ENCODE results near the gene PYGO2.

PYGO2 gene

DNA sequence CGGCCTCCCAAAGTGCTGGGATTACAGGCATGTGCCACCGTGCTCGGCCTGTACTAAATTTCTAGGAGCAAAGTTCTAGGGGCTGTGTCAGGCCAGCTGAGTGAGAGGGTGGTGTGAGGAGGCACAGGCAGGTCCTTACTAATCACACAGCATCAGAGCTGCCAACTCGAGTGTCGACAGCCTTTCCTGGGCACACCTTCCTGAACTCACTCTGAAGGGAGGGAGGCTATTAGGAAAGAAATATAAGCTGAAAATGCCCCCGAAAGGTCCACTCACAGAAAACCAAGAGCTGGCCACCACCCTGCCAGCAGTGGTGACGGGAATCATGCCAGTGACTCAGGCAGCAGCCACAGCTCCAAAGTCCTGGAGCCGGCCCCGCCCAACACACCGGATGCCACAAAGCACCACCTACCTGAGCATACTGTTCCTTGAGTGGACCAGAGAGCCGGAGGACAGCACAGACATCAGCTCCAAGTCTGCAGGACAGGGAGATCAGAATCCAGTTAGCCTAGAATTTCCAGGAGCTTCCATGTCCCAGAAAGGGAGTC, 29.6 kb downstream of the PYGO2 start:
- Histone ChIP-seq H2AFZ (no peak overlapping the region), H3K9me3 (ENCODE audit: control insufficient read depth, low read length) (no peaks in the 10 kb centered on the region), H3K36me3 (ENCODE audit: control insufficient read depth, insufficient read depth, low read length) (no peaks in the 10 kb centered on the region), H3K4me1 (peaks cover 4% of the 10 kb centered on the region), H3K9ac (no peak overlapping the region), H3K4me3 (ENCODE audit: low read depth, low read length) (no peak overlapping the region), H3K27me3 (ENCODE audit: control insufficient read depth, insufficient read depth, low read length) (no peaks in the 10 kb centered on the region), H3K27ac (no peak overlapping the region), H3K79me2 (no peaks in the 10 kb centered on the region), H3K4me2 (ENCODE audit: low read length) (no peak overlapping the region)
- TF ChIP-seq, protein P1, sequence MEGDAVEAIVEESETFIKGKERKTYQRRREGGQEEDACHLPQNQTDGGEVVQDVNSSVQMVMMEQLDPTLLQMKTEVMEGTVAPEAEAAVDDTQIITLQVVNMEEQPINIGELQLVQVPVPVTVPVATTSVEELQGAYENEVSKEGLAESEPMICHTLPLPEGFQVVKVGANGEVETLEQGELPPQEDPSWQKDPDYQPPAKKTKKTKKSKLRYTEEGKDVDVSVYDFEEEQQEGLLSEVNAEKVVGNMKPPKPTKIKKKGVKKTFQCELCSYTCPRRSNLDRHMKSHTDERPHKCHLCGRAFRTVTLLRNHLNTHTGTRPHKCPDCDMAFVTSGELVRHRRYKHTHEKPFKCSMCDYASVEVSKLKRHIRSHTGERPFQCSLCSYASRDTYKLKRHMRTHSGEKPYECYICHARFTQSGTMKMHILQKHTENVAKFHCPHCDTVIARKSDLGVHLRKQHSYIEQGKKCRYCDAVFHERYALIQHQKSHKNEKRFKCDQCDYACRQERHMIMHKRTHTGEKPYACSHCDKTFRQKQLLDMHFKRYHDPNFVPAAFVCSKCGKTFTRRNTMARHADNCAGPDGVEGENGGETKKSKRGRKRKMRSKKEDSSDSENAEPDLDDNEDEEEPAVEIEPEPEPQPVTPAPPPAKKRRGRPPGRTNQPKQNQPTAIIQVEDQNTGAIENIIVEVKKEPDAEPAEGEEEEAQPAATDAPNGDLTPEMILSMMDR (IDR thresholded peaks at IDR 0.05), result no peak

DNA sequence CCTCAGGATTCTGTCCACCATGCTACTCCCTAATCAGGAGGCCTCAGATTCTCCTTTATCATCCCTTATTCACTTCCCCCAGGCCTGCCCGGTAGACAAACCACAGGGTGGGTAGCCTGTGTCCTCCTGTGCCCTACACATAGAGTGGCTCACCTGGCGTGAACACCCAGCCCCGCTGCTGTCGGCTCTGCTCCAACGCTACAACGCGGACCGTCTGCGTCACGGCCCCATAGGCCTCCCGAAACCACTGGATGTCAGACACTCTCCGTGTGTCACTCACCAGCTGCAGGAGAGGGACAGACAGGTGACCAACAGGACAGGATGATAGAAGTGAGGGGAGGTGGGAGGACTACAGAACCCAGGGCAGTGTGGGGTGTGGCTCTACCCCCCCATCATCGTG, 35.4 kb downstream of the PYGO2 start:
- TF ChIP-seq, protein P1 (IDR thresholded peaks at IDR 0.05), result no peak
- Histone ChIP-seq H3K79me2 (no peaks in the 10 kb centered on the region), H3K4me2 (ENCODE audit: low read length) (no peak overlapping the region), H3K27me3 (ENCODE audit: control insufficient read depth, insufficient read depth, low read length) (no peaks in the 10 kb centered on the region), H3K4me1 (no peaks in the 10 kb centered on the region), H3K36me3 (ENCODE audit: control insufficient read depth, insufficient read depth, low read length) (no peaks in the 10 kb centered on the region), H3K27ac (no peak overlapping the region), H2AFZ (no peak overlapping the region), H3K9ac (no peak overlapping the region), H3K4me3 (ENCODE audit: low read depth, low read length) (no peak overlapping the region), H3K9me3 (ENCODE audit: control insufficient read depth, low read length) (no peaks in the 10 kb centered on the region)

DNA sequence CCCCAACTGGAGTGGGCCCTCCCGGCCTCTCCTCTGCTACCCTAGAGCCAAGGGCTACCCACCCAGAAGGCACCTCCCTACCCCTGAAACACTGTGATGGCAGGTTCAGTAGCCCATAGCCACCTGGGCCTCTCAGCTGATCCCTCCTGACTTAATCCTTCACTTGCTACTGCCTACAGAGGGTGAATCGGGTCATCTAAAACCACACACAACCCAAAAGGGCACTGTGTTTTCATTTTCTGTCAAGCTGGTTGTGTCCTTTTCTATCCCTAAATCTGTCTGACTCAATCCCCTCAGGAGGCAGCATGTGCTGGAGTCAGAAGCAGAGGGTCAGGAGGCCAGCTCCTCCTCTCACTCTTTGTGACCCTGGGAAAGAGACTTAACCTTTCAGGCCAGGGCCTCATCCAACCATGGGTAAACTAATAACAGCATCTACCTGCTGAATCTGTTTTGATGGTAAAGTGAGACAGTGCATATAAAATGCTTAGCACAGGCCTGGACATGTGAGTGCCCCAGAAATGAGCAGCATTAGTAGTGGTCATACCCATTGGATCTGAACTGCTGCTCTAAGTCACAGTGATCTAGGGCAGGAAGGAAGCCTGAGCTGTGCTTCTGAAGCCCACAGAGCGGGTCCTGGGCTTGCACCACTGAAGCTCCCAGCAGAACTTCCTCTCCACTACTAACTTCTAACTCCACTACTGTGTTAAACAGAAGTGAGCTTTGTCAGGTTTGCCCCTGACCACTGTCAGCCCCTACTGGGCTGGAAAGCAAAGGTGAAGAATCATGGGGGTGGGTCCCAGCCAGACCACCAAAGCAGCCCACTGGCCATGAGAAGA, 36.0 kb downstream of the PYGO2 start:
- Histone ChIP-seq H3K9ac (no peak overlapping the region), H3K4me1 (no peaks in the 10 kb centered on the region), H2AFZ (no peak overlapping the region), H3K4me3 (ENCODE audit: low read depth, low read length) (no peak overlapping the region), H3K27ac (no peak overlapping the region), H3K9me3 (ENCODE audit: control insufficient read depth, low read length) (no peaks in the 10 kb centered on the region), H3K36me3 (ENCODE audit: control insufficient read depth, insufficient read depth, low read length) (no peaks in the 10 kb centered on the region), H3K27me3 (ENCODE audit: control insufficient read depth, insufficient read depth, low read length) (no peaks in the 10 kb centered on the region), H3K4me2 (ENCODE audit: low read length) (no peak overlapping the region), H3K79me2 (no peaks in the 10 kb centered on the region)
- TF ChIP-seq, protein P1 (IDR thresholded peaks at IDR 0.05), result no peak

DNA sequence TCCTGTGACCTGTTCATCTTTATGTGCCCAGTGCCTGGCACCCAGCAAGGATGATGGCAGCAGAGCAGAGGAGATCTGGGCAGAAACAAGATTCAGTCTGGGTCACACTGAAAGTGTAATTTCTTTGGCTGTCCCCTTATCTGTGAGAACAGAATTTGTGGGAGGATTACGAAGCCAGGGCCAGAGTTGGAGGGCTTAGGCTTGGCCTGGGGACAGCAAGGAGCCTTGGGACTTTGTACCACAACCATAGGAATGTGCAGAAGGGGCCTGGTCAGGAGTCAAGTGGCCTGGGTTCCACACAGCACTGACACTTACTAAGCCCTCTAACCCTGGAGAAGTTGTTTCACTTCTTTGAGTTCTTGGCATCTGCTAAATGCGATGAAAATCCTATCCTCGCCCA, 37.9 kb downstream of the PYGO2 start:
- Histone ChIP-seq H3K9ac (no peak overlapping the region), H3K9me3 (ENCODE audit: control insufficient read depth, low read length) (no peaks in the 10 kb centered on the region), H3K27ac (no peak overlapping the region), H3K4me3 (ENCODE audit: low read depth, low read length) (no peak overlapping the region), H3K4me1 (no peaks in the 10 kb centered on the region), H3K4me2 (ENCODE audit: low read length) (no peak overlapping the region), H2AFZ (no peak overlapping the region), H3K27me3 (ENCODE audit: control insufficient read depth, insufficient read depth, low read length) (no peaks in the 10 kb centered on the region), H3K36me3 (ENCODE audit: control insufficient read depth, insufficient read depth, low read length) (no peaks in the 10 kb centered on the region), H3K79me2 (no peaks in the 10 kb centered on the region)
- TF ChIP-seq, protein P1 (IDR thresholded peaks at IDR 0.05), result no peak

Data from parathyroid adenoma (tissue), 2 donors.